Progenitor cell of endocrine pancreas (in vitro differentiated cells): ENCODE data around the gene BCOR. TPM values are rescaled to one million over a fixed set of nuclear protein-coding genes. Genes with fewer than 3 reads are reported as not detected.
A peak's percentile ranks its signal among the peaks of the same experiment; 100 is the strongest.

Experiments
- DNase-seq: peaks from one replicate; pipeline ENCODE4 v3.0.0; 2021; ENCODE audit warnings: low spot score; ENCODE audit not compliant: unreplicated experiment
- H3K27ac Mint-ChIP-seq: 2 replicates; pipeline ENCODE4 v1.8.0; 2021; ENCODE audit warnings: mild to moderate bottlenecking, moderate library complexity, mixed read lengths
- H3K27me3 Mint-ChIP-seq: 2 replicates; pipeline ENCODE4 v1.8.0; 2021; ENCODE audit warnings: mixed read lengths
- H3K36me3 Mint-ChIP-seq: 2 replicates; pipeline ENCODE4 v1.8.0; 2022; ENCODE audit warnings: mixed read lengths; ENCODE audit not compliant: insufficient read depth
- H3K4me1 Mint-ChIP-seq: 2 replicates; pipeline ENCODE4 v1.8.0; 2021; ENCODE audit warnings: low read depth, mixed read lengths
- H3K4me3 Mint-ChIP-seq: 2 replicates; pipeline ENCODE4 v1.8.0; 2021; ENCODE audit warnings: low read depth, mild to moderate bottlenecking, moderate library complexity, mixed read lengths
- H3K9me3 Mint-ChIP-seq: 2 replicates; pipeline ENCODE4 v1.8.0; 2021; ENCODE audit warnings: low read depth, mixed read lengths
- total RNA-seq: library from RNA; stranded (reverse); gene quantifications from 2 replicates; pipeline ENCODE4 v1.2.1, GENCODE V29; 2021
- TF ChIP-seq, protein P1 (sequence below): fragments of 200-600 bp; sonication (generic); IDR thresholded peaks from one replicate; pipeline ENCODE4 v1.5.0; 2021; ENCODE audit warnings: antibody characterized with exemption, mild to moderate bottlenecking; ENCODE audit not compliant: unreplicated experiment

The BCOR gene
- total RNA-seq, 1 donor from 2014 or later, result 20.5 TPM

DNA sequence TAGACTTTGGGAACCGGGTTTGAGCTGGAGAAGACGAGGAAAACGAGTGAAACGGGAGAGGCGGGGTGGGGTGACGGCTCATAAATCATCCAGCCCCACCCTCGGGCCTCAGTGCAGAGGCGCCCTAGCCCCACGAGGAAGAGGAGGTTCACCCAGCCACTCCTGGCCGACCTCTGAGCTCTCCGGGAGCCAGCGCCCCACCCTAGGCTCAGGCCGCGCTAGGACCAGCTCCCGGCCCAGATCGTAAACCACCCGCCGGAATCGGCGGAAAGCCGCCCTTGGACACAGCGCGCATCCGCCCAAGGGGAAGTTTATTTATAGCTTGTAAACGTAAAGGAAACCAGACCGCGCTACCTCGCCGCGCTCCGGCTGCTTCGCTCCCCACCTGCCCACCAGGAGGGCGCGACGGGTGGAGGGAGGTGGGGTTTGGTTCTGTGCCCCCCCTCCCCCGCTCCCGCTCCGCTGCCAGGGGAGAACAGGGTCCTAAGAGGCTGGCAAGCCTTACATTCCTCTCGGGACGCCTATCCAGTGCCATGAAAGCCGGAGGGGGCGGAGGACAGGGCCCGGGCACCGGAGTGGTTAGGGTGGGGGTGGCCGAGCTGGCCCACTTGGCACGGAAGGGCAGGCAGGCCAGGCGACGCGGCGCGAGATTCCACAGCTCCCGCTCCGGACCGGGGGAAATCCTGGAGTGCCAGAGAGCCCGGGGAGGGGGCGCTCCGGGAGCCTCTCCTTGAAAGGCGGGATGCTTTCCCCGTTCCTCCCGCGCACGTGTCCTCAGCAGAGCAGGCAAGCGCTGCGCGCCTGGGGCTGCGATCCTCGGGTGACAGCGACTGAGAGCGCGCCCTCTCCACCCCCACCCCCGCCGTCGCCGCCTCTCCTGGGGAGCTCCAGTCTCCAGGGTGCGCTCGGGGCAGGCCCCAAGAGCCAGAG, 84.2 kb downstream of the BCOR start:
- Mint-ChIP-seq H3K27ac (peak overlapping the region; percentile 88), H3K27me3 (peaks cover 28% of the 10 kb centered on the region), H3K9me3 (no peaks in the 10 kb centered on the region), H3K4me3 (peak overlapping the region; percentile 72), H3K4me1 (peaks cover 9% of the 10 kb centered on the region), H3K36me3 (no peaks in the 10 kb centered on the region)
- peak; percentile 39 for DNase-seq
- TF ChIP-seq, protein P1, sequence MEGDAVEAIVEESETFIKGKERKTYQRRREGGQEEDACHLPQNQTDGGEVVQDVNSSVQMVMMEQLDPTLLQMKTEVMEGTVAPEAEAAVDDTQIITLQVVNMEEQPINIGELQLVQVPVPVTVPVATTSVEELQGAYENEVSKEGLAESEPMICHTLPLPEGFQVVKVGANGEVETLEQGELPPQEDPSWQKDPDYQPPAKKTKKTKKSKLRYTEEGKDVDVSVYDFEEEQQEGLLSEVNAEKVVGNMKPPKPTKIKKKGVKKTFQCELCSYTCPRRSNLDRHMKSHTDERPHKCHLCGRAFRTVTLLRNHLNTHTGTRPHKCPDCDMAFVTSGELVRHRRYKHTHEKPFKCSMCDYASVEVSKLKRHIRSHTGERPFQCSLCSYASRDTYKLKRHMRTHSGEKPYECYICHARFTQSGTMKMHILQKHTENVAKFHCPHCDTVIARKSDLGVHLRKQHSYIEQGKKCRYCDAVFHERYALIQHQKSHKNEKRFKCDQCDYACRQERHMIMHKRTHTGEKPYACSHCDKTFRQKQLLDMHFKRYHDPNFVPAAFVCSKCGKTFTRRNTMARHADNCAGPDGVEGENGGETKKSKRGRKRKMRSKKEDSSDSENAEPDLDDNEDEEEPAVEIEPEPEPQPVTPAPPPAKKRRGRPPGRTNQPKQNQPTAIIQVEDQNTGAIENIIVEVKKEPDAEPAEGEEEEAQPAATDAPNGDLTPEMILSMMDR, result peak; percentile 22

- peaks cover 34% of the 10 kb centered on the region for H3K27me3 Mint-ChIP-seq
- no peaks in the 10 kb centered on the region for H3K9me3 Mint-ChIP-seq
- TF ChIP-seq, protein P1, result no peak
- no peaks in the 10 kb centered on the region for H3K36me3 Mint-ChIP-seq
- H3K4me1 Mint-ChIP-seq, result peaks cover 9% of the 10 kb centered on the region
- no peak for DNase-seq
- H3K4me3 Mint-ChIP-seq, result peak overlapping the region; percentile 72
- no peak overlapping the region for H3K27ac Mint-ChIP-seq
Measured at GRCh38 chrX:40012868-40013265, 84.9 kb downstream of the BCOR start.

DNA sequence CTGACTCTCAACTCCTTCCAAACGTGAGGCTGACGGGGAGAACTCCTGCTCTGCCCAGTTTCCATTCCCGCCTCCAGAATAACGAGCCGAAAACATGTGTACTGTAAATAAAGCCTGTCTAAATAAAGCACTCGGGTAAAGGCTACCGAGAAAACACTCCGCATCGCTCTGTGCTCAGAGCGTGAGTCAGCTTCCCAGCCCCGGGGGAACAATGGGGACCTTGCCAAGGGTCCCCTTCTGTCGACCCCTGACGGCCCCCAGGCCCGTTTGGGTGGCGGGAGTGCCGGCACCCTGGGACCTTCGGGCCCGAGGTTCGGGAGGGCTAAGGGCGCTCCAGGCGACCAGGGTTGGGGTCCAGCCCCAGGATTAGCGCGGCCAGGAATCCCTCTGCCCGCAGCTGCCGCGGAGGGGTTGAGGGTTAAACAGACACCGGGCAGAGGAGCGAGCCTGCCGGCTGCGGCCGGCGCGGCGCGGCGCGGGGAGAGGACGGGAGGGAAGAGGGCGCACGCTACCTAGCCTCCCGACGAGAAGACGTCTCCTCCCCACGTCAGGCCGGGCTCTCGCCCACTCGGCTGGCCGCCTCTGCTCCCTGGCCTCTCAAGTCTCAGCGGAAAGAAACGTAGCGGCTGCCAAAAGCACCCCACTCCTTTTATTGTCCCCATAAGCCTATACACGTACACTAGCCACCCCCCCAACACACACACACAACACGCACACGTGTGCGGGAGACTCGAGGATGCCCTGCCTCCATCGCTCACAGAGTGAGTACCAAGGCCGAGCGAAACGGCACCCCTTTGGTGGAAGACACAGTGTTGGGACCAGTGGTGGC, 85.5 kb downstream of the BCOR start:
- peaks cover 9% of the 10 kb centered on the region for H3K4me1 Mint-ChIP-seq
- no peaks in the 10 kb centered on the region for H3K9me3 Mint-ChIP-seq
- DNase-seq, result no peak

GRCh38 chrX:40011322-40012038, 86.3 kb downstream of the BCOR start:
- H3K4me1 Mint-ChIP-seq, result peaks cover 11% of the 10 kb centered on the region
- no peaks in the 10 kb centered on the region for H3K36me3 Mint-ChIP-seq
- no peak for DNase-seq
- no peaks in the 10 kb centered on the region for H3K9me3 Mint-ChIP-seq
- no peak overlapping the region for H3K27ac Mint-ChIP-seq
- TF ChIP-seq, protein P1, result no peak
- H3K4me3 Mint-ChIP-seq, result peak overlapping the region; percentile 36
- peaks cover 48% of the 10 kb centered on the region for H3K27me3 Mint-ChIP-seq

More for the DNA sequence above, 85.5 kb downstream of the BCOR start:
- H3K36me3 Mint-ChIP-seq, result no peaks in the 10 kb centered on the region
- TF ChIP-seq, protein P1, result no peak
- H3K4me3 Mint-ChIP-seq, result peak overlapping the region; percentile 36
- no peak overlapping the region for H3K27ac Mint-ChIP-seq
- peaks cover 40% of the 10 kb centered on the region for H3K27me3 Mint-ChIP-seq
